ENCODE results near the gene TLL1.

TLL1 gene

DNA sequence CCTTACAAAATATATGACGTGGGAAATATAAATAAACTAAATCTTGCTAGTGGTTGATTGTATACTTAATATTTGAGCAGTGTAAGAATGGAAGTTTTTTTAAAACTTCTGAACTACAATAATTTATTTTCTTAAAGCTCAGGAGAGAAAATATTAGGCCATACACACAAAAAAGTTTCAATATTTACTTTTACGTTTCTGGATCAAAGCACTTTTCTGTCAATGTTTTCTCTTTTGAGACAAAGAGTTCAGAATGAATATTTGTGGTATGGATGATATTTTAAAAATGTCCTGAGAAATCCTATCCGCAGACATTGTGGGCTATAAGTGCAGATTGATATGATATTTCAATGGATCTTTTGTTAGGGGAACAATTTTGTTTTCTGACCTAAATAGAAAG lies 109.9 kb downstream of the TLL1 start:
- no peak for DNase-seq

DNA sequence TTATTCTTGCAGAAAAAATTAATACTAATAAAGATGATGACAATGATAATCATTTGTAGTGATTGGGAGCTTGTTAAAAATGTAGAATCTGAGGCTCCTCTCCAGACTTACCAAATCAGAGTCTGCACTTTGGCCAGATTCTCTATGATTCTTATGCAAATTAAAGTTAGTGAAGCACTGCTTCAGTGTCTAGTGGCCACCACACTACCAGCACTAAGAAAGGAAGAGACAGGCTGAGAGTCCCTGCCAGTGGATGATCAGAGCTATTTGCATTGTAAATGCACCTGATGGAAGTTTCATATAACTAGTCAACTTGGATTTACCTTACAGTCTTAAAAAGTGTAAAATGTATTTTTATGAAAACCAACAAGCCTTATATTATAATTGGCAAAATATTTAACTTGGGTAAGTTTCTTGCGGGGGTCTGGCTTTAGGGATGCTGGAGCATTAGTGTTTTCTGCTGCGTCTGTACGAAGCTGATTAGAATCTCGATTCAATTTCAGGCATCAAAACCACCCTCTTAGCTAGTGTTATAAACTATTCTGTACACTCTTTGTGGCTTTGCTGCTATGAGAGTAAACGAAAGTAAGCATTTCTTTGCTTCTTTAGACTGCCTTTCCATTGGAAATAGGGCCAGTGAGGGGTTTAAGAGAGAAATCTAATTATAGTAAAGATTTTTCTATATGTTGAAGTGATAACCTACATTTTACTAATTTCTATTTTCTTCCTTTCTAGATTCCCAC lies 114.1 kb downstream of the TLL1 start:
- no peak for DNase-seq

DNA sequence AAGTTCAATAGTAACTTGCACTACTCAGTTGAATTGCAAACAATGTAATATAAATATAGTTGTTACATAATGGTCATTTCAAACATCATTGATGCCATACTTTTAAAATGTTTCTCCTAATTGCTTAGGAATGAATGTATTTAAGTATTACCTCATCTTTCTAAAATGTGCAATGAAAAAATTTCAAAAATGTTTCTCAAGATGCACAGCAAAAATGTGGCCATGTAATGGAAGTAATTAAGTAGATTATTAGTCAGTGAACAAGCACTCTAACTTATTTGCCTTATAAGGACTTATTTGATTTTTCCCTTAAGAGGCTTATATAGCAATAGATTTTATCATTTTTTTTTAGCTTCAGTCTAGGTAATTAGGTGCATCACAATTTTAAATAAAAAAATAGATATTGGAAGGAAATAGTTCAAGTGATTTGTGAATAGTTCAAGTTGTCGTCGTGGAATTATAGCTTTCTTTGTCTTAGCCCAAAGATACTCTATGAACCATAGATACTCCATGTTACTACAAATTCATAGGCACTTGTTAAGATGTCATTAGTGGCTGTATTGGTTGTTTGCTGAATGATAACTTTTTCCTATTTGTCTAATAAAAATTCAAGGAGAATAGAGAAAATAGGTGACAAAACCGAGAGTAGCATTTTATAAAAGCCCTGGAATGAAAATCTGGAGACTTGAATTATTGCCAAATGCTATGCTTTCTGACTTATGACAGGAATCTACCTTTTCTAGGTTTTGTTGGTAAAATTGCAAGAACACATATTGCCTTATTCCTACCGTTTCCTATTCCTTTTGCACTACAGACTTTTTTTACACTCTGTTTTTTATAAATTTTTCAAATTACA lies 118.5 kb downstream of the TLL1 start:
- no peak for DNase-seq

DNA sequence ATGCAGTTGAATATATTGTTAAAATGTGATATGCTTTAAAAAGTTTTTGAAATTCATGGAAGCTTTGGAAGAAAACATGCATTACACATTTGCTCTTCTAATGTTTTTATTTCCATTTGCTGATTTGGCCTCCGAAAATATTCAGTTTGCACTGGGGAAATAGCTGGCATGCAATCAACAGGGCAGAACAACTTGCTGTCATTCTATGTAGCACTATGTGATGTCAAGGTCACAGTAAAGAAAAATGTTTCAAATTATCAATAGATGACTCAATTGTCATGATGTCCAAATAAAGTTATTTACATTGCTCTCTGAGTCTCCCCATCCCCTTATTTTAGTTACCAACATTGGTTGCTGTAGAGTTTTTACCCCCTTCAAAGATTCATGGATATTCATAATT lies 119.2 kb downstream of the TLL1 start:
- DNase-seq: no peak

DNA sequence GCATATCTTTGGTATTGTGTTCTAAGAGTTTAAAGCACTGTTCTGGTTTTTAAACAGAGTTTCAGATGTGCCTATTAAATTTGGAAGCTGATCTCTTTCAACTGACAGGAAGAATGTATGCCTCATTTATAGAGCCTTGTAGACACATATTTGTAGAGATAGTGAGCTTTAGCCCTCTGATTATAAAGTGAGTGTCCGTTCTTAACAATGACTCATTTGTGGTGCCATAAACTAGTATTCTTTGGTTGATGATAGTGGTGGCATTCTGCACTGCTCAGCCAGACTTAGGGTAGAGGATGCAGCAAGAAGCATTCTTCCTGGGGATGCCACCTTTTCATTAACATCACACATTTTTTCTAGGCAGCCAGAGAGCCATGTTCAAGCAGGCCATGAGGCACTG lies 121.7 kb downstream of the TLL1 start:
- no peak for DNase-seq

DNA sequence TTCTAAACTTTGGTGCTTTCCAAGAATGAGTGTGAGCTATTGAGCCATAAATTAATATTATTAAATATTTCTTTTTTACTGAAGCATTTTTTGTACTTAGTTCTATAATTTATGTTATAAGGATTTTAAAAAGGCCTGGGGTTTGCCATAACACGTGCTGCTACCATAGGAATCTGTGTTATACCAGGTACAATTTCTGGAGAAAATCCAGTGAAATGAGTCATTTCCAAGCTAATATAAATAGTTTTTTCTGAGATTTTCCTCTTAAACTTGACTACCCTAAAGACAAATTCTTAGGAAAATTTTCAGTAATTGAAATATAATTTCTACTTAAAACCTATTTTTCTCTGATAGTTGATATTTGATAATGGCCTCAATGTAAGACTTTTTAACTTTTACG lies 130.8 kb downstream of the TLL1 start:
- DNase-seq: no peak

DNA sequence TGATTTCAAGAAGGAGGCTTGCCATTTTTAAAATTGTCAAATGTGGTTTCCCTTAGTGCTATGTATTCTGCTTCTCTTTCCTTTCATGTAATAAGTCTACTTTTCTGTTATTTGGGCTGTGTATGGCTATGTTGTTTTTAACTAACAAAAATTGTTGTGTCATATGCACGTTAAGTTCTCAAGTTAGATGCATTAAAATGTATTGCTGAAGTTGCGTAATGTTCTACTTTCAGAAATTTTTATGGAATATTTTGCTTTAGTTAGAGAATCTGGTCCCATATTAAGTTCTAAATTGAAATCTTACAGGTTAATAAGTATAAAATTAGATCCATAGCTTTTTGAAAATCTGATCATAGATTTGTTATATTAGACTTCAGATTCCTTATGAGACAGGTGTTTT lies 133.2 kb downstream of the TLL1 start:
- no peak for DNase-seq

DNA sequence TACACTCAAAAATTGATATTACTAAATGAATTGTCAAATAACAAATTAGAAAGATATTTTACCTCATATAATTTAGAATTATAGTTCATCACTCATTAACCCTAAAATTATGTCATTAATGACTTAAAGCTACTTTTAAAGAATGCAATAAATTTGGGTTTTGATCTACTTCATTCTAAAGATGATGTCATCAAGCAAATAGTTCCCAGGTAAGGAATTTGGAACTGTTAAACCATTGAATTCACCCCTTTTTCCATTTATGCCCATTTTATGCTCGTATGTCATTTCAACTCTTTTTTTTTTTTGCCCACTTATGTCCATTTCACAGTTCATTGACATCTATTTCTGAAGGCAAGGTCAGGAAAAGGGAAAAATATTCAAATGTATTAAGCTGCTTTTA lies 135.5 kb downstream of the TLL1 start:
- no peak for DNase-seq

DNA sequence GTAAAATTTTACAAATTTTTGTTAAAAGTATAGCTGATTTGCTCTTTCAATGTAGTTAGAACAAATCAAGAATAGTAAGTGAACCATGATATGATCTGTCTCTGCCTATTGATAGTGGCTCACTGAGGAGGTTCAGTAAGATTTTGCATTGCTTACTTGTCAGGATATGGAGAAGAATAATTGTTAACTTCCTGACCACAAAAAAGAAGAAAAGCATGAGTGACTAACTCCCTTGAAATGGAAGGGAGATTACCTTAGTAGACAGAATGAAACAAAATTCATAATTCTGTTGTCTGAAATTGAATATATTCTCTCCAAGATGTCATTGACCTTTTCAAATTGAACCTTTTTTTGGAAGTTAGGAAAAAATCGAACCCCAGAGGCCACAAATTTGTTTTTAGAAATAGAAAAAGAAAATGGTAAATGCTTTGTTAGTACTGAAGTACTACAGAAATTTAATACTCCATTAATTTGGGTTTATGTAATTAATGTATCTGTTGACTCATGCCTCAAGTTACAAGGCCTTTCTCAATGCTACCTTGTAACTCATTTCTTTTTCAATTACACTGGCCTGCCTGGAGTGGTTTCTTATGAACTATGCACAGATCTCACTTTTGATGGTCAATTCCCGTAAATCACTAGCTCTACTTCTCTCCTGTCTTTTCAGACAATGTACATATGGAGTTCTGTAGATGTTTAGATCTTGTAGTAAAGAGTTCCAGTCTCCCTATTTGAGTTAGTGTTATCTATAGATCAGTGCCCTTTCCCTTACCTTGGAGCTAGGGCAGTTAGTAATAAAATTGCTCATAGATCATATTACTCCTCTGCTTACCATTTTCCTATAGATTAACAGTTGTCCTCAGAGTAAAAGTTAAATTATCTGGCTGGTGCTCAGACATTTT lies 139.3 kb downstream of the TLL1 start:
- DNase-seq: no peak

DNA sequence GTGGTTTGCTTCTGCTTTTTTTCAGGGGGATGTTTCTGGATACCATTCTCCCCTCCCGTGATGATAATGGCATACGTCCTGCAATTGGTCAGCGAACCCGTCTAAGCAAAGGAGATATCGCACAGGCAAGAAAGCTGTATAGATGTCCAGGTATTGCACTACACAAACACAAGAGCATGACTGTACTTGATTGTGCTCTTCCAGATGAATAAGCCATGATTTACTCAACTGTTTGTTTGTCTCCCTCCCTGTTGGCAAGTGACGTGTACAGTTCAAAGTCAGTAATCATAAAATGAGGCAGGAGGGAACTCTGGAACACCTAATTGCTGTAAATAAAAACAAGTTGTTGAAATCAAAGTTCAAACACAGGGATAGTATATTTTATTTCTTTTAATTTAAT lies 141.4 kb downstream of the TLL1 start:
- DNase-seq: no peak

DNA sequence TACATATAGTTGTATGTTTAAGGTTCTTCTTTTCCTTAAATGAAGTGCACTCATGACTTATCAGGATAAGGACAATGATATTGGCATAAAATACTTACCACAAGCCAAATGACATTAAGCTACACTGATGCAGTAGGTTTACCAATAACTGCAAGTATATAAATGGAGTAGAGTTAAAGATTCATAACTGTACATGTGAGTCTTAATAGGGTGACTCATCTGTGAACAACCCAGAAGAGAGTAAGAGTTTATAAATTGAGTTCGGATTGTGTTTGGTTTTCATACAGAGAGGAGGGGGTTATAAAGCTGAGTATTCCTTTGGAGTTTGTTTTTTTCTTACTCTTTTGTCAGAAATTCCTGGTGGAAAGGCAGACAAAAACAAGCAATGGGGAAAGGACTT lies 144.8 kb downstream of the TLL1 start:
- DNase-seq: no peak

DNA sequence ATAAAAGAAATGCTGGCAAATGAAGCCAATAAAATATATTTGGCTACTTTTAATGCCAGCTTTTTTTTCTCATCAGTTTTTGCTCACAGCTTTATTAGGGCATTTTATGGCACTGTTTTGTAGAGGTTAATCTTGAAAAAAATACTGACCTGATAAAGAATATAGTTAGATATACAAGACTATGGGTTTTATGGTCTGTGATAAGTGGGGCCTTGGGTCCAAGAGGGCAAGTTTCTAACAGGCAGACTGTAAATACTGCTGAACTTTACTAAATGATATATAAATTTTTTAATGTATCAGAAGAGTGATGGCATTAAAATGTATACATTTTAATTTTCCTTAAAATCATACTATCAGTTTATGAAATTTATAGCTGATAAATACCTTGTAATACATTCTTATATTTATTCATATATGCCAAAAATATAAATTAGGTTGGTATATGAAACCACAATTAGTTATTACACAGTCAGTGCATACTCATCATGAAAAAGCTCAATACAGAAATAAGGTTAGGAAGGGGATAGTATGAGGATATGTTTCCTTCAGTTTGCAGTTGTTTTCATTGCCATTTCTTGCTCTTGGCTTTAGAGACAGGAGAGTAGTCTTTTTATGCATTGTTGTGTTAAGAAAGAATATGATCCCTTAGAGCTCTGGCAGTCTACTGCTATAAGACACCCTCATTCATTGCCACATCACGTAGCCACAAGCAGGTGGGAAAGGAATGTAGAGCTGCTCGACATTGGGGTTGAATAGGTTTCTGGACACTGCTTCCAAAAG lies 146.6 kb downstream of the TLL1 start:
- DNase-seq: no peak

DNA sequence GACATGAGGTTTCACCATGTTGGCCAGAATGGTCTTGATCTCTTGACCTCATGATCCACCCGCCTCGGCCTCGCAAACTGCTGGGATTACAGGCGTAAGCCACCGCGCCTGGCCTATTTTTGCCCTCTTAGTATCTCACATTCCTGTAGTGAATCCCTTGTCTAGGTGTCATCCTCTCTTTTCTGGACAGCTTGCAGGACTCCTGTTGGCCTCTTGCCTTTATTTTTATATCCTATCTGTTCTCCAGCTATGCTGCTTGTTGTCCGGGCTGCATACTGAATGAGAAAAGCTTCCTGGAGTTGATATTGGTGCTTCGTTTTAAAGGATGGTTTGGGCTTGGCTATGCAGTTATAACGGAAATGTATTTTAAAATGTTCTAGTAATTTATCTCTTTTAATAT lies 148.6 kb downstream of the TLL1 start:
- DNase-seq: no peak

DNA sequence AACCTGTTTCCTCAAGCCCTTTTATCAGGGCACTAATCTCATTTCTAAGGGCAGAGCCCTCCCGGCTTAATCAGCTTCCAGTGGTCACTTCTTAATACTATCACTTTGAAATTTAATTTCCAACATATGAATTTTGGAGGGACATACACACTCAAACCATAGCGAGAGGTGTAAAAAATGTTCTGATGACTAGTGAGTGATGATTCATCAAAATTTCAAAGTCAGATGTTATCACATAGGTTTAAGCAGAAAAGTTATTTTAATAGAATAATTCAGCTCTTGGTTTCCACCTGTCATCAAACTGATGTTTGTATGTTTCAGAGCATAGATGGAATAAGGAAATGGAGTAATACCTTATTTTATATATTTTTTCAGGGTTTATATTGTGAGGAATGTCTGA lies 161.9 kb downstream of the TLL1 start:
- DNase-seq: no peak

DNA sequence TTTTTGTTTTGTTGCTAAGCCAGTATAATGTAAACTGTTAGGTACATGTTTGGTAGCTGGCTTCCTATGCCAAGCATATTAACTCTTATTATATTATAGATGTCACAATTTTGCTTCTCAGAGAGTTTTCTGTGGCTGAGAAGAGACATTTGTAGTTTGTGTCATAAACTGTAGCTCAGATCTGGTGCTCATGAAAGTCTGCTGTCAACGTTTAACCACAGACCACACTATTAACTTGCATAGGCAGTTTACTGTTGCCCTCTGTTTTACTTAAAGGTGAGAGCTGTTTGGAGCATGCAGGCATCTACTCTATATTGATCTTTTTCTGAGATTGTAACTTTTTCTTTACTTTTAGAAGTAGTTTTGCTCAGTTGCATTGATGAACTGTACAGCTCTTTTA lies 166.8 kb downstream of the TLL1 start:
- DNase-seq: no peak

DNA sequence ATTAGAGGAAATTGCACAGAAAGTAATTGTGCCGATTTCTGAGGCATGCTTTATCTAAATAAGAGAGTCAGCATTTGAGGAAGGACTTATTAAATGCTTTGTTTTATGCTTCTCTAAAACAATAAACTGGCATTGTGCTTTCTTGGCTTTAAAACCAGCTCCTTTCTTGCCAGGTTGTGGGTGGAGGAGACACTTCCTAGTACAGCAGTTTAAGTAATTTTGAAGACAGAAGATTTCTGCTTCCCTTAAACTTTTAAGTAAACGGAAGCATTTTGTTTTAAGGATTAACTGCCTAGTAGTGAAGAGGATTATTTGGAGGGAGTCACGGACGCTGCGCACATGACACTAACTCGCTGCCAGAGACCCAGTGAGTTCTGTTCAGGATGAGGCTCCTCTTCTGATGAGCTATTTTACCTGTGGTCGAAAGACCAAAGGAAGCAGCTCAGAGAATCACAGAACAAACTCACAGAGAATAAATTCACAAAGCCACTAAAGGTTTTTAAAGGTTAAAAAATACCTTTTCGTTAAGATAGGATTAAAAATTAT lies 169.5 kb downstream of the TLL1 start:
- DNase-seq: no peak

DNA sequence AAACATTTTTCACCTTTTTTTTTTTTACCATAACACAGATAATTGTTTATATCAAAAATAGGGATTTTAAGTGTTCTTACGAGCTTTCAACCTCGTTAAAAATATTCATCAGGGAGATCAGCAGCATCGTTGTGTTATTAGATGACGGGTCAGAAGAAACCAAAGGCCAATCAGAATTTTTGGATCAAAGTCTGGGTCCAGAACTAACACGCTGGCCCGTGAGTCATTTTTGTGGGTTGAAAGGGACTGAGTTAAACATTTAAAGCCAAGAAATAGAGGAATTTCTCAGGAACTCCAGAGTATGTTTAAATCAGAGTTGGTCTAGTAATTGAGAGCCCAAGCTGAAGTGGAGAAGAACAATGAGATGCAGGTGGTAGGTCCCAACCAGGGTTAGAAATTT lies 170.8 kb downstream of the TLL1 start:
- DNase-seq: no peak

DNA sequence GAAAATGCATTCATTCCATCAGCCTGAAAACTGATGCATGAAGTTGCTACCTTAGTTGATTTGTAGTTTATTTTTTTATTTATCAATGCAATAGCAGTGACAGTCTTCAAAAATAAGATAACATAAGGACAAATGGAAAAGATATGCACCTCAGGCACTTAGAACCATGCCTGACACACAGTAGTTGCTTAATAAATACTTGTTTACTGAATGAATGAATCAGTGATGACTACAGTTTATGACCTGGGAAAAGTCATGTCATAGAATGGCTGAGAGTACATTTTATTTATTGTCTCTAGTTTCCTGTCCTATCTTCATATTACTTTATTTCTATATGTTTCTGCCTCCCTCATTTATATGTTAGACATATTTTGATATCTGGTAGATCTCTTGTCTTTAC lies 171.8 kb downstream of the TLL1 start:
- DNase-seq: no peak

DNA sequence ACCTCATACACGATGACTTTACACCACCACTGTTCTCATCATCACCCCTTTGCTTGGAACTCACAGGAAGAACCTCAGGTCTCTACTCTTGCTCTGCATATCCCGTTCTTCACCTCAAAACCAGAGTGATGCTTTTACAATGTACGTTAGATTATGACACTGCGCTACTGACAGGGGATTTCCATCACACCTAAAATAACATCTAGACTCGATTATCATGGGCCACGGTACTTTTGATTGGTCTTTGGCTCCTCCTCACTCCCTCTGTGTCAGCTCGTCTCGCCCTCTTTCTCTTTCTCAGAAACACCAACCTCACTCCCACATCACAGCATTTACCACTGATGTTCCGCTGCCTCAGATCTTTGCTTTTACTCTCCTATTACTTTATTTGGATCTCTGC lies 172.4 kb downstream of the TLL1 start:
- no peak for DNase-seq

DNA sequence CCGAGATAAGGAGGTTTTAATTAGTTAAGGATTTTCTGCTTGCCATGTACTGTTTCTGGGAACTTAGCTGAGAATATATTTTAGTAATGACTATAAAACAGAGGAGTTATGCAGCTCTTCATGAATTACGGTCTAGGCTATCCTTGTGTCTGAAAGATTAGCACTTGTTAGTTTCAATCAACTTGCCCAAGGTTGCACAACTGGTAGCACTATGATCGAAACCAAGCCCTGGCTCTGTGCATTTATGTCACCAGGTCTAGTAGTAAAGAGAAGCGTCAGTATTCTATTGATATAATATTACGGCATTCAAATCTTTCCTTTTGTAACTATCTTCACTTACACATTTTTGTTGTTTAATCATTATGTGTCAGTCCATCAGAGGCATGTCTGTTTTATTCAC lies 176.0 kb downstream of the TLL1 start:
- no peak for DNase-seq

DNA sequence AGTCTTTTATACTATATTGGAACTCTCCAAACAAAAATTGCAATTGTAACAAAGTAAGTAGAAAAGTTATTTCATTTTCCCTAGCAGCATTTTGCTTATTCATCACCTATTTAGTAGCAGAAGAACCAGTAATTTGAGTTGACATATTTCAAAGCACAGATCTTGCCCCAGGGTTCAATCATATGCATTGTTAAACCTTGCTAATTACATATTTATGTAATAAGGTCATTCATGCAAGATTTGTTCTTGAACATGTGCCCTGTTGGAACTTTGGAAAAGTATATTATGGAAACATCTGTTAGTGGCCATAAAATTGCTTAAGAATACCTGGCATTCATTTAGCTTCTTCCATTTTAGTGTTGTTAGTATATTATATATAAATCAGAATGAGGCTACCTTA lies 191.7 kb downstream of the TLL1 start:
- no peak for DNase-seq

DNA sequence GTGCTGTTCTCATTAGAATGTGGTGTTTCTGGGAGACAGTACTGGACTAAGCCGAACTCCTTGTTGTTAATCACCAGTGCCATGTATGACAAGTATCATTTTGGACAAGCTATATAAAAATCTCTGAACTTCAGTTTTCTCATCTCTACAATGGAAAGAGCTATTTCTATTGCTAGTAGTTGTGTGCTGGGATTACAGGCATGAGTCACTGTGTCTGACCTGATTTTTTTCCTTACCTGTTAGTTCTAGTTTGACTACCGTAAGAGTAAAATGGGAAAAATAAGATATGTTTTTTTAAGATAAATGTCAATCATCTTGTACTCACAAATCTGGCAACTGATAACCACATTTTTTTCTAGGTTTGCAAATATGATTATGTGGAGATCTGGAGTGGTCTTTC lies 192.3 kb downstream of the TLL1 start:
- DNase-seq: no peak

All from T1000 (cell line).